Measurements from ENCODE around the gene SCGB1D2.

DNA sequence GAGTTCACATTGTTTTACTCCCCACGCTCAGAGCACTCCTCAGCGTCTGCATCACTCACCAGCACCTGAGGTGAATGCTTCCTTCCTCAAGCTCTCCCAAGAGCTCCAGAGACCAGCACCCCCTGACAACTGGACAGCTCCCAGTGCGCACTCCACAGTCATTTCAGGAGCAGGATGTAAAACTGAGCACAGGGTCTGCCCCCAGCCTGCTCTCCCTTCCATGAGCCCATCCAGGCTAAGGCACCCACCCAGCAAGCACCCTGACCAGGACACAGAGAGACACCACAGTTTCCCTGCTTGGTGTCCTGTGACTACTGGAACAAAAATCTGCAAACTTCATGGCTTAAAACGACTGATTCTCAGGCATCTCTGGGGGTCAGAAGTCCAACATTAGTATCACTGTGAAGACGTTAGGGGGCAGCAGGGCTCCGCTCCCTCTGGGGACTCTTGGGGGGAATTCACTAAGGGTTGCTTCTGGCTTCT is 3.3 kb downstream of the SCGB1D2 start:
- TF ChIP-seq, protein P1, sequence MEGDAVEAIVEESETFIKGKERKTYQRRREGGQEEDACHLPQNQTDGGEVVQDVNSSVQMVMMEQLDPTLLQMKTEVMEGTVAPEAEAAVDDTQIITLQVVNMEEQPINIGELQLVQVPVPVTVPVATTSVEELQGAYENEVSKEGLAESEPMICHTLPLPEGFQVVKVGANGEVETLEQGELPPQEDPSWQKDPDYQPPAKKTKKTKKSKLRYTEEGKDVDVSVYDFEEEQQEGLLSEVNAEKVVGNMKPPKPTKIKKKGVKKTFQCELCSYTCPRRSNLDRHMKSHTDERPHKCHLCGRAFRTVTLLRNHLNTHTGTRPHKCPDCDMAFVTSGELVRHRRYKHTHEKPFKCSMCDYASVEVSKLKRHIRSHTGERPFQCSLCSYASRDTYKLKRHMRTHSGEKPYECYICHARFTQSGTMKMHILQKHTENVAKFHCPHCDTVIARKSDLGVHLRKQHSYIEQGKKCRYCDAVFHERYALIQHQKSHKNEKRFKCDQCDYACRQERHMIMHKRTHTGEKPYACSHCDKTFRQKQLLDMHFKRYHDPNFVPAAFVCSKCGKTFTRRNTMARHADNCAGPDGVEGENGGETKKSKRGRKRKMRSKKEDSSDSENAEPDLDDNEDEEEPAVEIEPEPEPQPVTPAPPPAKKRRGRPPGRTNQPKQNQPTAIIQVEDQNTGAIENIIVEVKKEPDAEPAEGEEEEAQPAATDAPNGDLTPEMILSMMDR (conservative IDR thresholded peaks at IDR 0.05; ENCODE audit: low read depth, low read length), result peak; percentile 40; the same call in 1 of the 2 replicates
- TF ChIP-seq EZH2 (IDR thresholded peaks at IDR 0.05; ENCODE audit: low read length, unreplicated experiment), result no peak
